Large intestine (tissue), 3 donors: ENCODE data around the gene SQSTM1. TPM values are rescaled to one million over a fixed set of nuclear protein-coding genes. Genes with fewer than 3 reads are reported as not detected.
A peak's percentile ranks its signal among the peaks of the same experiment; 100 is the strongest.

ENCODE experiments used
- DNase-seq, 2 donors: peaks; one replicate each; pipeline versions ENCODE4 v3.0.0 to v3.0.0-alpha.2; 2013
- H3K27ac ChIP-seq: one replicate; pipeline ENCODE4 v1.5.1; 2013; ENCODE audit warnings: low read length
- H3K27me3 ChIP-seq: 2 replicates; pipeline ENCODE4 v1.6.1; 2013; ENCODE audit warnings: low read length; ENCODE audit not compliant: control insufficient read depth, insufficient read depth
- H3K36me3 ChIP-seq: 2 replicates; pipeline ENCODE4 v1.6.1; 2013; ENCODE audit warnings: low read length; ENCODE audit not compliant: control insufficient read depth, insufficient read depth
- H3K4me1 ChIP-seq: one replicate; pipeline ENCODE4 v1.6.1; 2013; ENCODE audit warnings: low read length; ENCODE audit not compliant: control insufficient read depth, insufficient read depth
- H3K4me3 ChIP-seq: one replicate; pipeline ENCODE4 v1.5.1; 2013; ENCODE audit warnings: low read length
- H3K9me3 ChIP-seq: one replicate; pipeline ENCODE4 v1.6.1; 2013; ENCODE audit warnings: mild to moderate bottlenecking, low read depth, low read length, moderate library complexity; ENCODE audit not compliant: control insufficient read depth
- WGBS: methylation state at CpG from one replicate; pipeline ENCODE4 v1.1.5; 2013; ENCODE audit warnings: low lambda C conversion rate; ENCODE audit not compliant: insufficient coverage; 5-methylcytosine and 5-hydroxymethylcytosine counted together
- polyA plus RNA-seq: library from polyadenylated mRNA; unstranded; fragments of 120-200 nt; gene quantifications from one replicate; pipeline ENCODE4 v1.2.1, GENCODE V29; 2013

Gene SQSTM1
- polyA plus RNA-seq, 1 donor: 165 TPM

DNA sequence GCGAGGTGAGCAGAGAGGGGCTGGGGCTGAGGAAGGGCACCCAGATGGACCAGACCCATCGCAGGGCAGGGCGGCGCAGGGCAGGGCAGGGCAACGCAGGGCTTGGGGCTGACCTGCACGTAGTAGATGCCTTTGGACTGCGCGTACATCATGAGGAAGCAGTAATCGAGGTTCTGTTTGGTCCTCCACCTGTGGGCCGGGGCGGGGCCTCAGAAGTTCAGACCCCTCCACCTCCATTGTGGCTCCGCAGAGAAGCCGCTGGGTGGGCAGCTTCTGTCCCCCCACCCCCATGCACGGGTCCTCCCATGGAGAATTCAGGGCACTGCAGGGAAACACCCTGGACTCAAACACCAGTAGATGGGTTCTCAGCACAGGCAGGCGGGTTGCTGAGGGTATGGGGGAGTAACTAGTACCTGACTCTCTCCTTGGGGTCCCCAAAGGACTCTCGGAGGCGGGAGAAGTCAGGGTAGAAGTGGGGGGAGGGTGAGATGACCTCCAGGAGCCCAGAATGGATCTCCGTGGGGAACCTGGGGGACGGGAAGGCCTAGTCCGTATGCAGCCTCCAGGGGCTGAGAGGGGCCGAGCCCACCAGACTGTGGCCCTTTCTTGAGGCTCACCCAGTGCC is 20.5 kb upstream of the SQSTM1 start:
- H3K27ac ChIP-seq: no peak overlapping the region
- DNase-seq: no peak
- H3K9me3 ChIP-seq: peaks cover 4% of the 10 kb centered on the region
- H3K4me3 ChIP-seq: no peak overlapping the region
- peaks cover 51% of the 10 kb centered on the region for H3K36me3 ChIP-seq
- peaks cover 27% of the 10 kb centered on the region for H3K4me1 ChIP-seq
- H3K27me3 ChIP-seq: no peaks in the 10 kb centered on the region
- no CpG with 5 or more reads among the region's 21 CpGs for WGBS

DNA sequence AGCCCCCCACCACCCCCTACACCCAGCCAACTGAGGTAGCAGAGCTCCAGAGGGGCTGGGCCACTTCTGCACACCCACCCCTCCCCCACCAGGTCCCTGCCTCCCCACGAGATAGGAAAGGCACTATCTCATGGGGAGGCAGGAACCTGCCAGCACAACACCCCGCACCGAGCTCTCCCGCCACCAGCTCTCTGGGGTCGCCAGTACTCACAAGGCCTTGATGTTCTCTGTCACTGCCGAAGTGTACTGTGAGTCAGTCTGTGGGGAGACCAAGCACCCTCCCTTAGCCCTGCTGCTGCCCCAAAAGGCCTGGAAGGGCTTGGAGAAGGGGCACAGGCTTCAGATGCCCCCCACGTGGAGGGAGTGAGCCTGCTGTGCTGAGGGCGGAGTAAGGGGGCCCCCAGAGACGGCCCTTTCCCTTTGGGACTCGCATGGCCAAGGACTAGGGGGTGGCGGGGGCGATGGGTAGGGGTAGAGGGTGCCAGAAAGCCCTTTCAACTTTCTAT is 20.0 kb upstream of the SQSTM1 start:
- peaks cover 51% of the 10 kb centered on the region for H3K36me3 ChIP-seq
- no peak for DNase-seq
- no CpG with 5 or more reads among the region's 12 CpGs for WGBS
- H3K4me3 ChIP-seq: no peak overlapping the region
- peaks cover 4% of the 10 kb centered on the region for H3K9me3 ChIP-seq
- peaks cover 29% of the 10 kb centered on the region for H3K4me1 ChIP-seq
- H3K27ac ChIP-seq: no peak overlapping the region
- no peaks in the 10 kb centered on the region for H3K27me3 ChIP-seq

- DNase-seq: peak; percentile 67 to 69
- Histone ChIP-seq H3K27me3 (no peaks in the 10 kb centered on the region), H3K27ac (no peak overlapping the region), H3K4me3 (no peak overlapping the region), H3K9me3 (peaks cover 4% of the 10 kb centered on the region), H3K36me3 (peaks cover 51% of the 10 kb centered on the region), H3K4me1 (peaks cover 29% of the 10 kb centered on the region)
- no CpG with 5 or more reads among the region's 67 CpGs for WGBS
Observed at GRCh38 chr5:179801304-179802206, 19.1 kb upstream of the SQSTM1 start.

GRCh38 chr5:179802207-179802883 is 18.4 kb upstream of the SQSTM1 start:
- no peak for DNase-seq
- peaks cover 46% of the 10 kb centered on the region for H3K36me3 ChIP-seq
- no peak overlapping the region for H3K27ac ChIP-seq
- H3K4me3 ChIP-seq: no peak overlapping the region
- H3K4me1 ChIP-seq: peaks cover 29% of the 10 kb centered on the region
- no CpG with 5 or more reads among the region's 19 CpGs for WGBS
- H3K27me3 ChIP-seq: no peaks in the 10 kb centered on the region
- peaks cover 4% of the 10 kb centered on the region for H3K9me3 ChIP-seq

DNA sequence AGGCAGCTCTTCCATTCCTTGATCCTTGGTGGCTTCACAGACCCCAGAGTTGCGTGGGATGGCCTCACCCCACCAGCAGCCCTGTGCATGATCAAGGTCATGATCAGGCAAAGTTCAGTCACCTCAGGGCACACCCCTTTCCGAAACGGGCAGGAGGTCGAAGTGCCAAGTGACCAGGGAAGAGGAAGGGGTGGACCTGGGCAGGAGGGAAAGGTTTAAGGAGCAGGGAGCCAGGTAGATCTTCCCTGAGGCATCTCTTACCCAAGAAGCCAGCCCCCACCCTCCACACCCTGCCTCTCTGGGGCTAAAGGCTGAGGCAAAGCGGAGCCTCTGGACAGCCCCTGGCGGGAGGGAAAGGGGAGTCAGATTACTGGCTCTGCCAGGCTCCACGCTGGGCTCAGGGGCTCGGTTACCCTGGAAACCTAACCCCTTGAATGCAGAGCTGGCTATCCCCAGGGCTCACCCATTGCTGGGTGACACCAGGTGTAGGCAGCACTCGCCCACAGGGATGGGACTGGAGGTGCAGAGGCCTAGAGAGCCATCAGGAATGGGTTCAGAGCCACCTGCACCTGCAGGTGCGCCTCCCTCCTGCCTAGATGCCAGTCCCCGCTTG is 17.6 kb upstream of the SQSTM1 start:
- peaks cover 33% of the 10 kb centered on the region for H3K4me1 ChIP-seq
- no peak overlapping the region for H3K27ac ChIP-seq
- no CpG with 5 or more reads among the region's 11 CpGs for WGBS
- DNase-seq: no peak
- H3K4me3 ChIP-seq: no peak overlapping the region
- H3K36me3 ChIP-seq: peaks cover 41% of the 10 kb centered on the region
- H3K27me3 ChIP-seq: no peaks in the 10 kb centered on the region
- peaks cover 2% of the 10 kb centered on the region for H3K9me3 ChIP-seq

- Histone ChIP-seq H3K4me1 (peaks cover 35% of the 10 kb centered on the region), H3K27me3 (no peaks in the 10 kb centered on the region), H3K27ac (no peak overlapping the region), H3K4me3 (no peak overlapping the region), H3K36me3 (peaks cover 32% of the 10 kb centered on the region), H3K9me3 (no peaks in the 10 kb centered on the region)
- DNase-seq: no peak
- no CpG with 5 or more reads among the region's 18 CpGs for WGBS
Observed at GRCh38 chr5:179803651-179804554, 16.8 kb upstream of the SQSTM1 start.

- H3K4me1 ChIP-seq: peaks cover 35% of the 10 kb centered on the region
- no peak for DNase-seq
- WGBS: 88% methylated on average over 3 of the region's 8 CpGs
- H3K36me3 ChIP-seq: peaks cover 26% of the 10 kb centered on the region
- H3K9me3 ChIP-seq: no peaks in the 10 kb centered on the region
- no peaks in the 10 kb centered on the region for H3K27me3 ChIP-seq
- peak overlapping the region; percentile 65 for H3K4me3 ChIP-seq
- peak overlapping the region; percentile 74 for H3K27ac ChIP-seq
Observed at GRCh38 chr5:179804555-179804947, 16.2 kb upstream of the SQSTM1 start.

- peaks cover 20% of the 10 kb centered on the region for H3K36me3 ChIP-seq
- H3K4me3 ChIP-seq: peak overlapping the region; percentile 65
- H3K27me3 ChIP-seq: no peaks in the 10 kb centered on the region
- peak overlapping the region; percentile 74 for H3K27ac ChIP-seq
- H3K4me1 ChIP-seq: peaks cover 35% of the 10 kb centered on the region
- DNase-seq: peak in 1 of 2 donors; percentile 77
- WGBS: no CpG with 5 or more reads among the region's 9 CpGs
- H3K9me3 ChIP-seq: no peaks in the 10 kb centered on the region
Observed at GRCh38 chr5:179805070-179805528, 15.6 kb upstream of the SQSTM1 start.

DNA sequence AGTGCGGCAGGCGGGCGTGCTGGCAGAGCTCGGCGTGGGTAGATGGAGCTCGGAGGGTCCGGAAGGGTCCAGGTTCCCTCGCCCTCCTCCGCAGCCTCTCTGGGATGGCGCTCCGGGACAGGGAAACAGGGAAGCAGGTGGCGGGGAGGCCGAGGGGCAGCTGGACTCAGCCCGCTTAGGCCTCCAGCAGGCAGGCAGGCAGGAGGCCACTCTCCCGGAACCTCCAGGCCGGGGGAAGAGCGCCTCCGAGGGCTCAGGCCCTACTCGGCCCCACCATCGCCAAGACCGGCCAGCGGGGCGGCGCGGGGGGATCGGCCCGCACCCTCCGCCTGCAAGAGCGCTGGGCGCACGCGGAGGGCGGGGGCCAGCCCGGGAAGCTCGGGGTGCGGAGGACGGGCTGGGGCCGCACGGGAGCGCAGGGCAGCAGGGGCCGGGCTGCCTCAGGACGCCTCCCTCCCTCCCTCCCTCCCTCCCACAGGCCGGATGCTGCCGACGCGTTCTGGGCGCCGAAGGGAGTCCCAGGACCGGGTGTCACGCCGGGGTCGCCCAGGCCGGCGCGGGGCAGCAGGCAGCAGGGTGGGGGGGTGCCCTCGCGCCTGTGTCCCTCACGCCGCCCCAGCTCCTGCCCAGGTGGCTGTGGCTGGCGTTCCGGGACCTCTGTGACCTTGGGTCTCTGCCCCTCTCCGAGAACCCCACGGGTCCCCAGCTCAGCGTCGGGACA is 15.0 kb upstream of the SQSTM1 start:
- no peaks in the 10 kb centered on the region for H3K9me3 ChIP-seq
- no peaks in the 10 kb centered on the region for H3K27me3 ChIP-seq
- DNase-seq: peak in 1 of 2 donors; percentile 79
- peak overlapping the region; percentile 81 for H3K27ac ChIP-seq
- H3K4me3 ChIP-seq: peak overlapping the region; percentile 65
- no CpG with 5 or more reads among the region's 65 CpGs for WGBS
- peaks cover 15% of the 10 kb centered on the region for H3K36me3 ChIP-seq
- H3K4me1 ChIP-seq: peaks cover 35% of the 10 kb centered on the region
